Activated CD8-positive, alpha-beta T cell treated with anti-CD3 and anti-CD28 coated beads for 36 hours (primary cell): ENCODE measurements around the gene ZNF678. TPM values are rescaled to one million over a fixed set of nuclear protein-coding genes. Genes with fewer than 3 reads are reported as not detected.

Experiments used
- ATAC-seq: fragments of 200-7000 bp; cut with Tn5 transposase; one replicate; pipeline ENCODE4 v1.10.0; 2021; ENCODE audit warnings: mild to moderate bottlenecking, moderate library complexity
- CTCF ChIA-PET: fragments of 350-600 bp; sonication (Branson Sonifier 250); formaldehyde crosslinking; loops from one replicate; lab custom pipeline; 2021; ENCODE audit warnings: antibody characterized with exemption; lab: Charles Lee
- POLR2A ChIA-PET: fragments of 350-600 bp; sonication (Branson Sonifier 250); formaldehyde crosslinking; loops from one replicate; lab custom pipeline; 2021; ENCODE audit warnings: antibody characterized with exemption; lab: Charles Lee
- DNase-seq: peaks from one replicate; pipeline ENCODE4 v3.0.0-alpha.2; 2020
- H3K27ac Mint-ChIP-seq: one replicate; pipeline ENCODE4 v1.8.0; 2021; ENCODE audit warnings: mild to moderate bottlenecking, mixed read lengths
- H3K27me3 Mint-ChIP-seq: one replicate; pipeline ENCODE4 v1.8.0; 2021; ENCODE audit warnings: mixed read lengths
- H3K36me3 Mint-ChIP-seq: one replicate; pipeline ENCODE4 v1.8.0; 2021; ENCODE audit warnings: low read depth, mixed read lengths
- H3K4me1 Mint-ChIP-seq: one replicate; pipeline ENCODE4 v1.8.0; 2021; ENCODE audit warnings: low read depth, mixed read lengths
- H3K4me3 Mint-ChIP-seq: one replicate; pipeline ENCODE4 v1.8.0; 2021; ENCODE audit warnings: mild to moderate bottlenecking, moderate library complexity, mixed read lengths
- H3K9me3 Mint-ChIP-seq: one replicate; pipeline ENCODE4 v1.8.0; 2021; ENCODE audit warnings: mixed read lengths
- intact Hi-C: fragments of 100-400 bp; cut with micrococcal nuclease; formaldehyde crosslinking; loops from one replicate; pipeline ENCODE4 v1.10.0; 2022
- total RNA-seq, 2 experiments: library from RNA; stranded (reverse); gene quantifications; one replicate each; pipeline ENCODE4 v1.2.3, GENCODE V29; 2021
- TF ChIP-seq, protein P1 (sequence below): fragments of 200-600 bp; IDR thresholded peaks from one replicate; pipeline ENCODE4 v1.8.0; 2022; ENCODE audit warnings: antibody characterized with exemption, mild to moderate bottlenecking

The ZNF678 gene
- total RNA-seq, 2 experiments from 2014 or later = 6.7 to 7.4 TPM

DNA sequence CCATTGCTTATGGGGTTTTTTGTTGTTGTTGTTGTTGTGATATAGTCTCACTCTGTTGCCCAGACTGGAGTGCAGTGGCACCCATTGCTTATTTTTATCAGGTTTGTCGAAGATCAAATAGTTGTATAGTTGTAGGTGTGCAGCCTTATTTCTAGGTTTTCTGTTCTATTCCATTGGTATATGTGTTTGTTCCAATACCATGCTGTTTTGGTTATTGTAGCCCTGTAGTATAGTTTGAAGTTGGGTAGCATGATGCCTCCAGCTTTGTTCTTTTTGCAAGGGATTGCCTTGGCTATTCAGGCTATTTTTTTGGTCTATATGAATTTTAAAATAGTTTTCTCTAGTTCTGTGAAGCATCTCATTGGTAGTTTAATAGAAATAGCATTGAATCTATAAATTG, 11.6 kb downstream of the ZNF678 start:
- no peak for ATAC-seq
- peaks cover 42% of the 10 kb centered on the region for H3K9me3 Mint-ChIP-seq
- no peaks in the 10 kb centered on the region for H3K27me3 Mint-ChIP-seq
- ChIA-PET POLR2A (no interaction called here), CTCF (no interaction called here)
- DNase-seq = no peak
- intact Hi-C loops = no loop called here
- H3K27ac Mint-ChIP-seq = no peak overlapping the region
- H3K4me1 Mint-ChIP-seq = peaks cover 34% of the 10 kb centered on the region
- H3K4me3 Mint-ChIP-seq = no peak overlapping the region
- H3K36me3 Mint-ChIP-seq = peaks cover 55% of the 10 kb centered on the region
- TF ChIP-seq, protein P1, sequence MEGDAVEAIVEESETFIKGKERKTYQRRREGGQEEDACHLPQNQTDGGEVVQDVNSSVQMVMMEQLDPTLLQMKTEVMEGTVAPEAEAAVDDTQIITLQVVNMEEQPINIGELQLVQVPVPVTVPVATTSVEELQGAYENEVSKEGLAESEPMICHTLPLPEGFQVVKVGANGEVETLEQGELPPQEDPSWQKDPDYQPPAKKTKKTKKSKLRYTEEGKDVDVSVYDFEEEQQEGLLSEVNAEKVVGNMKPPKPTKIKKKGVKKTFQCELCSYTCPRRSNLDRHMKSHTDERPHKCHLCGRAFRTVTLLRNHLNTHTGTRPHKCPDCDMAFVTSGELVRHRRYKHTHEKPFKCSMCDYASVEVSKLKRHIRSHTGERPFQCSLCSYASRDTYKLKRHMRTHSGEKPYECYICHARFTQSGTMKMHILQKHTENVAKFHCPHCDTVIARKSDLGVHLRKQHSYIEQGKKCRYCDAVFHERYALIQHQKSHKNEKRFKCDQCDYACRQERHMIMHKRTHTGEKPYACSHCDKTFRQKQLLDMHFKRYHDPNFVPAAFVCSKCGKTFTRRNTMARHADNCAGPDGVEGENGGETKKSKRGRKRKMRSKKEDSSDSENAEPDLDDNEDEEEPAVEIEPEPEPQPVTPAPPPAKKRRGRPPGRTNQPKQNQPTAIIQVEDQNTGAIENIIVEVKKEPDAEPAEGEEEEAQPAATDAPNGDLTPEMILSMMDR = no peak

DNA sequence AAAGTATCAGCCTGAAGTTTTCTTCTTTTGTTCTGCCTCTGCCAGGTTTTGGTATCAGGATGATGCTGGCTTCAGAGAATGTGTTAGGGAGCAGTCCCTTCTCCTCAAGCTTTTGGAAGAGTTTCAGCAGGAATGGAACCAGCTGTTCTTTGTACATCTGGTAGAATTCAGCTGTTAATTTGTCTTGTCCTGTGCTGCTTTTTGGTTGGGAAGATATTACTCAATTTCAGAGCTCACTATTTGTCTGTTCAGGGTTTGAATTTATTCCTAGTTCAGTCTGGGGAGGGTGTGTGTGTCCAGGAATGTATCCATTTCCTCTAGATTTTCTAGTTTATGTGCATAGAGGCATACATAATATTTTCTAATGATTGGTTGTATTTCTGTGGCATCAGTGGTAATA, 12.8 kb downstream of the ZNF678 start:
- ATAC-seq = no peak
- CTCF ChIA-PET = no interaction called here
- POLR2A ChIA-PET = no interaction called here
- no peak overlapping the region for H3K4me3 Mint-ChIP-seq
- TF ChIP-seq, protein P1 = no peak
- no peaks in the 10 kb centered on the region for H3K27me3 Mint-ChIP-seq
- intact Hi-C loops = no loop called here
- no peak overlapping the region for H3K27ac Mint-ChIP-seq
- no peak for DNase-seq
- H3K4me1 Mint-ChIP-seq = peaks cover 28% of the 10 kb centered on the region
- peaks cover 58% of the 10 kb centered on the region for H3K36me3 Mint-ChIP-seq
- peaks cover 46% of the 10 kb centered on the region for H3K9me3 Mint-ChIP-seq

DNA sequence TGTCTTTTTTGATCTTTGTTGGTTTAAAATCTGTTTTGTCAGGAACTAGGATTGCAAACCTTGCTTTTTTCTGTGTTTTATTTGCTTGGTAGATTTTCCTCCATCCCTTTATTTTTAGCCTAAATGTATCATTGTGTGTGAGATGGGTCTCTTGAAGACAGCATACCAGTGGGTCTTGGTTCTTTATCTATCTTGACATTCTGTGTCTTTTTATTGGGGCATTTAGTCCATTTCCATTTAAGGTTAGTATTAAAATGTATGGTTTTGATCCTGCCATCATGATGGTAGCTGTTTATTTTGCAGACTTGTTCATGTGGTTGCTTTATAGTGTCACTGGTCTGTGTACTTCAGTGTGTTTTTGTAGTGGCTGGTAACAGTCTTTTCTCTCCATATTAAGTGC, 14.1 kb downstream of the ZNF678 start:
- CTCF ChIA-PET = no interaction called here

DNA sequence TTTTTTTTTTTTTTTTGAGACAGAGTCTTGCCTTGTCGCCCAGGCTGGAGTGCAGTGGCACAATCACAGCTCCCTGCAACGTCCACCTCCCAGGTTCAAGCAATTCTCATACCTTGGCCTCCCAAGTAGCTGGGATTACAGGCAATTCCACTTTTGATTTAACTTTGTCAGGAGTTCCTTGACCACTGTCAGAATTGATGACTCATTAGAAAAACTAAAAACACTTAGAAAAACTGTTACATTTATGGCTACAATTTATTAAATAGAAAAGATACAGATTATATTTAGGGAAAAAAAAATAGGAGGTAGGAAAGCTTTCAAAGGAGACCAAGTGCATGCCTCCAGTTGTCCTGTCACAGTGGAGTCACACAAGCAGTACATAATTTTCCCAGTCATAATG, 20.0 kb downstream of the ZNF678 start:
- H3K36me3 Mint-ChIP-seq = peaks cover 54% of the 10 kb centered on the region
- H3K4me3 Mint-ChIP-seq = no peak overlapping the region
- peaks cover 43% of the 10 kb centered on the region for H3K9me3 Mint-ChIP-seq
- intact Hi-C loops = no loop called here
- ChIA-PET CTCF (interaction anchor here (1.2 to 2.3 kb wide), 3 partner anchors 19 to 41 kb away, joined by 3 to 5 read pairs (median 3); partner anchors contain the start of gene ZNF678), POLR2A (no interaction called here)
- ATAC-seq = no peak
- no peak for DNase-seq
- TF ChIP-seq, protein P1 = no peak
- no peaks in the 10 kb centered on the region for H3K27me3 Mint-ChIP-seq
- peaks cover 9% of the 10 kb centered on the region for H3K4me1 Mint-ChIP-seq
- no peak overlapping the region for H3K27ac Mint-ChIP-seq

More for the DNA sequence above, 14.1 kb downstream of the ZNF678 start:
- DNase-seq (no peak), ATAC-seq (no peak)
- intact Hi-C loops = no loop called here
- TF ChIP-seq, protein P1 = no peak
- peaks cover 49% of the 10 kb centered on the region for H3K9me3 Mint-ChIP-seq
- no peak overlapping the region for H3K4me3 Mint-ChIP-seq
- peaks cover 58% of the 10 kb centered on the region for H3K36me3 Mint-ChIP-seq
- POLR2A ChIA-PET = no interaction called here
- no peaks in the 10 kb centered on the region for H3K27me3 Mint-ChIP-seq
- H3K27ac Mint-ChIP-seq = no peak overlapping the region
- peaks cover 28% of the 10 kb centered on the region for H3K4me1 Mint-ChIP-seq

DNA sequence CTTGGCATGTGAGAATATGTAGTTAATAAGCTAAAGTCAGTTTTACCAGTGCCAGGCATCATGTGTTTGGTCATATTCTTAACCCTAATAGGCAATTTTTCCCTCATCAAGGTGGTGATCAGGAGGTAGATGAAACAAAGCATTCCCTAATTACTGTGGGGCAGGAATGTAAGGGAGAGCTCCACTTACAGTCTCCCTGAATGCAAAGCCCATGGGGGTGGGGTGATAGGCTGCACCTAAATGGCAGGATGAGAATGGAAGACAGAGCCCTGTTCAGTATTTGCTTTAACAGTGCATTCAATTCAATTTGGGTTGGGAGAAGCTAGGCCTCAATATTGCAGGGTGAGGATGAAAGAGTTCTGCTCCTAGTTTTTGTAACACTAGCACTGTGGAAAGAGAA, 23.4 kb downstream of the ZNF678 start:
- ATAC-seq = no peak
- no peak overlapping the region for H3K4me3 Mint-ChIP-seq
- peaks cover 70% of the 10 kb centered on the region for H3K36me3 Mint-ChIP-seq
- intact Hi-C loops = no loop called here
- H3K27ac Mint-ChIP-seq = no peak overlapping the region
- no peak for DNase-seq
- TF ChIP-seq, protein P1 = no peak
- CTCF ChIA-PET = no interaction called here
- H3K4me1 Mint-ChIP-seq = no peaks in the 10 kb centered on the region
- POLR2A ChIA-PET = no interaction called here
- peaks cover 57% of the 10 kb centered on the region for H3K9me3 Mint-ChIP-seq
- H3K27me3 Mint-ChIP-seq = no peaks in the 10 kb centered on the region
